Measurements from ENCODE around the gene SLC25A42.
"Not testable (repeated sequence)": the region's sequence is repeated elsewhere in the genome, so short reads cannot be mapped to it uniquely, and the experiment has no call there.

SLC25A42 gene

GRCh38 chr19:19095691-19096090 lies 31.9 kb downstream of the SLC25A42 start:
- no peak overlapping the region for H3K4me3 ChIP-seq (ENCODE audit: low read depth, low read length)
- TF ChIP-seq CTCF (IDR thresholded peaks at IDR 0.05; ENCODE audit: low read depth, low read length, missing control alignments): no peak
- no peak for DNase-seq (ENCODE audit: low read depth)

DNA sequence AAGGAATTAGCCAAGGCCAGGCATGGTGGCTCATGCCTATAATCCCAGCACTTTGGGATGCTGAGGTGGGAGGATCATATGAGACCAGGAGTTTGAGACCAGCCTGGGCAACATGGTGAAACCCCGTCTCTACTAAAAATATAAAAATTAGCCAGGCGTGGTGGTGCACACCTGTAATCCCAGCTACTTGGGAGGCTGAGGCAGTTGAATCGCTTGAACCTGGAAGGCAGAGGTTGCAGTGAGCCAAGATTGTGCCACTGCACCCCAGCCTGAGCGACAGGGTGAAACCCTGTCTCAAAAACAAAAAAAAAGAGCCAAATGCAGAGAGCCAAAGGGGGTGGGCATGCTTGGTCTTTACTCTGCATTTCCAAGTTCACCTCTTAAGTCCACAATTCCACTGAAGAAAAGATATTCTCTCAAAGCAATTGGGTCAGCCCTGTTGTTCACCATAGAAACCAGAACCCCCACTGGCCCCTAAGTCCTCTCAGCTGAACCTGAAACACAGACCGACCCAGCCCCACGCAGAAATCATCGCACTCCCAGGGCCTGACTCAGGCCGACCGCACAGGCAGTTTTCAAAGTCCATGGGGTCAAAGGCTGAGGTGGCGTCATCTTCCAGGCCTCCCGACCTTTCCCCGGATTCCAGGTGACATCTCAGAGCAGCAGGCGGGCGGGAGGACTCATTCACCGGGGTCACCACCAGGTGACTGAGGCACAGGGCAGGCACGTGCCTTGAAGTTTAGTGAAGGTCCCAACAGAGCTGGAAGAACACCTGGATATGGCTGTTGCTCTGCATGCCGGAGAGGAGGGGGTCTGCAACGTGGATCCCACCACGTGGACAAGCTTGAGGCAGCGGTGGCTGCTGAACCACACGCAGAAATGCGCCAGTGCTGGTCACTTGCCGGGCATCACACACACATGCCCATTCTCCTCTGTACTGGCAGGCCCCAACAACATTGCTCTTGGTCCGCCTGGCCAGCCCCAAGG lies 33.1 kb downstream of the SLC25A42 start:
- no peak overlapping the region for H3K4me3 ChIP-seq (ENCODE audit: low read depth, low read length)
- TF ChIP-seq CTCF (IDR thresholded peaks at IDR 0.05; ENCODE audit: low read depth, low read length, missing control alignments): no peak
- no peak for DNase-seq (ENCODE audit: low read depth)

DNA sequence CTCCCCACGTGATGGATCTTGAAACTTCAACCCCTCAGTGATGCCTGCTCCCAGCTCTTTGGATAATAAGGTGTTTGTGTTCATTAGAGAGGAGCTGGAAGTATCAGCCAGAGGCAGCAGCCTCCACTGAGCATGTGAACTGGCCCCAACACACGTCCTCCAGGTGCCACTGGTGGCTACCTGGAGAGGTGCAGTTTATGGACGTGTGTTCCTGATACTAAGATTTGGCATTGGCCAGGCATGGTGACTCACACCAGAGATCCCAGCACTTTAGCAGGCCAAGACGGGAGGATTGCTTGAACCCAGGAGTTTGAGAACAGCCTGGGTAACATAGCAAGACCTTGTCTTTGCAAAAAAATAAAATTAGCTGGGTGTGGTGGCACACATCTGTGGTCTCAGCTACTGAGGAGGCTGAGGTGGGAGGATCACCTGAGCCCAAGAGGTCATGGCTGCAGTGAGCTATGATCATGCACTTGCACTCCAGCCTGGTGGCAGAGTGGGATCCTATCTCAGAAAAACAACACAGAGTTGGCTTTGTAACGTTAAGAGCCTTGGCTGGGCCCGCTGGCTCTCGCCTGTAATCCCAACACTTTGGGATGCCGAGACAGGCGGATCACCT lies 34.4 kb downstream of the SLC25A42 start:
- TF ChIP-seq CTCF (IDR thresholded peaks at IDR 0.05; ENCODE audit: low read depth, low read length, missing control alignments): no peak
- H3K4me3 ChIP-seq (ENCODE audit: low read depth, low read length): no peak overlapping the region
- no peak for DNase-seq (ENCODE audit: low read depth)

GRCh38 chr19:19098703-19099632 lies 35.2 kb downstream of the SLC25A42 start:
- DNase-seq (ENCODE audit: low read depth): no peak
- H3K4me3 ChIP-seq (ENCODE audit: low read depth, low read length): no peak overlapping the region
- TF ChIP-seq CTCF (IDR thresholded peaks at IDR 0.05; ENCODE audit: low read depth, low read length, missing control alignments): no peak

- no peak for DNase-seq (ENCODE audit: low read depth)
- no peak for TF ChIP-seq CTCF (IDR thresholded peaks at IDR 0.05; ENCODE audit: low read depth, low read length, missing control alignments)
- no peak overlapping the region for H3K4me3 ChIP-seq (ENCODE audit: low read depth, low read length)
Measured at GRCh38 chr19:19101540-19101939, 37.7 kb downstream of the SLC25A42 start.

DNA sequence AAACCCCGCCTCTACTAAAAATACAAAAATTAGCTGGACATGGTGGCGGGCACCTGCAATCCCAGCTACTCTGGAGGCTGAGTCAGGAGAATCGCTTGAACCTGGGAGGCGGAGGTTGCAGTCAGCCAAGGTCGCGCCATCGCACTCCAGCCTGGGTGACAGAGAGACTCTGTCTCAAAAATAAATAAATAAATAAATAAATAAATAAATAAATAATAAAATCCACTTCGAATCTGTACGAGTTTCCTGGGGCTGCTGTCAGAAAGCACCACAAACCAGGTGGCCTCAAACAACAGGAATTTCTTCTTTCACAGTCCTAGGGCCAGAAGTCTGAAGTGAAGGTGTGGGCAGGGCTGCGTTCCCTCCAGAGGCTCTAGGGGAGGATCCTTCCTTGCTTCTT lies 38.8 kb downstream of the SLC25A42 start:
- DNase-seq (ENCODE audit: low read depth); H3K4me3 ChIP-seq (ENCODE audit: low read depth, low read length): not testable (repeated sequence)

DNA sequence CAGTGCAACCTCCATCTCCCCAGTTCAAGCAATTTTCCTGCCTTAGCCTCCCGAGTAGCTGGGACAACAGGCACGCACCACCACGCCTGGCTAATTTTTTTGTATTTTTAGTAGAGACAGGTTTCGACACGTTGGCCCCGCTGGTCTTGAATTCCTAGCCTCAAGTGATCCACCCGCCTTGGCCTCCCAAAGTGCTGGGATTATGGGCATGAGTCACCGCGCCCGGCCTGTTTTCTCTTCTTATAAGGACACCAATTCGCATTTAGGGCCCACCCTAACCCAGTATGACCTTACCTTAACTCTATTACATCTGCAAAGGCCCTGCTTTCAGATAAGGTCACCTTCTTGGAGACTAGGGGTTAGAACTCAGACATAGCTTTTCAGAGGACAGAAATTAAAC lies 39.4 kb downstream of the SLC25A42 start:
- no peak for TF ChIP-seq CTCF (IDR thresholded peaks at IDR 0.05; ENCODE audit: low read depth, low read length, missing control alignments)
- DNase-seq (ENCODE audit: low read depth): no peak
- H3K4me3 ChIP-seq (ENCODE audit: low read depth, low read length): no peak overlapping the region

Measured in GM12864 (cell line).